Breast epithelium (tissue), 3 donors: Measurements from ENCODE around the gene PDSS1.

Experiments
- CTCF ChIP-seq, 3 donors: fragments of 450-650 bp; IDR thresholded peaks; one replicate each; pipeline ENCODE4 v1.5.1; 2016 to 2017; ENCODE audit warnings: antibody characterized with exemption in 3 of 3, mild to moderate bottlenecking in 3 of 3, moderate library complexity in 3 of 3
- POLR2A ChIP-seq: fragments of 450-650 bp; IDR thresholded peaks from one replicate; pipeline ENCODE4 v1.6.1; 2016; ENCODE audit warnings: antibody characterized with exemption, mild to moderate bottlenecking, moderate library complexity

- TF ChIP-seq POLR2A (no peak), CTCF (IDR thresholded peaks at IDR 0.05) (no peak)
These were observed 58.0 kb downstream of the PDSS1 start for GRCh38 chr10:26755443-26755903.
